HG03575 (cell line): ENCODE data around the gene OOSP1.

Source experiments
- ATAC-seq: cut with Tn5 transposase; IDR thresholded peaks from one replicate; pipeline ENCODE4 v1.9.1; 2021; ENCODE audit not compliant: unreplicated experiment, insufficient number of reproducible peaks, low FRiP score; ENCODE audit errors: extremely low read depth

OOSP1 gene

DNA sequence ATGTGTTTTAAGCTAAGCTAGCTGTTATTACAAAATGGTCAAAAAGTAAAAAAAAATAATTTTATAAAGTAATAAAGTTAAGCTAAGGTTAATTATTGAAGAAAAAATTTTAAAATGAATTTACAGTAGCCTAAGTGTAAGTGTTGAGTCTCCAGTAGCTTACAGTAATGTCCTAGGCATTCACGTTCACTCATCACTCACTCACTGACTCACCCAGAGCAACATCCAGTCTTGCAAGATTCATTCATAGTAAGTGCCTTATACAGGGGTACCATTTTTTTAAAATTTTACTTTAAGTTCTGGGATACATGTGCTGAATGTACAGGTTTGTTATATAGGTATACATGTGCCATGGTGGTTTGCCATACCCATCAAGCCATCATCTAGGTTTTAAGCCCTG is 67.1 kb downstream of the OOSP1 start:
- ATAC-seq: no peak
